PC-9 (cell line): ENCODE measurements around the gene AHCTF1. TPM values are rescaled to one million over a fixed set of nuclear protein-coding genes. Genes with fewer than 3 reads are reported as not detected.
"Not testable (repeated sequence)": the region's sequence is repeated elsewhere in the genome, so short reads cannot be mapped to it uniquely, and the experiment has no call there.

ENCODE experiments used
- BruUV-seq: library from RNA; stranded (reverse); fragments of 400-500 nt; replicated peaks from 2 replicates; lab custom pipeline; 2021; lab: Mats Ljungman, UMichigan
- CTCF ChIA-PET: fragments of 300-600 bp; sonication (Branson Sonifier 250); formaldehyde crosslinking; loops from one replicate; lab custom pipeline; 2022; ENCODE audit warnings: antibody characterized with exemption; lab: Charles Lee
- POLR2A ChIA-PET: fragments of 300-600 bp; sonication (Branson Sonifier 250); formaldehyde crosslinking; loops from one replicate; lab custom pipeline; 2022; ENCODE audit warnings: antibody characterized with exemption; ENCODE audit not compliant: unreplicated experiment; lab: Charles Lee
- DNase-seq, 2 experiments: peaks; one replicate each; pipeline versions ENCODE4 v3.0.0 to v3.0.0-alpha.2; 2015 to 2022; ENCODE audit warnings: mixed read lengths in 1 of 2
- H2AFZ ChIP-seq: fragments of 200-600 bp; sonication (generic); 2 replicates; pipeline ENCODE4 v1.8.1; 2017; ENCODE audit warnings: antibody characterized with exemption
- H3F3A ChIP-seq: fragments of 200-600 bp; sonication (generic); 2 replicates; pipeline ENCODE4 v1.8.1; 2017; ENCODE audit warnings: antibody characterized with exemption, mild to moderate bottlenecking, low read depth; ENCODE audit not compliant: insufficient read depth
- H3K27ac ChIP-seq: fragments of 200-600 bp; sonication (generic); 2 replicates; pipeline ENCODE4 v1.6.1; 2016; ENCODE audit warnings: mixed run types
- H3K27me3 ChIP-seq: fragments of 200-600 bp; sonication (generic); 2 replicates; pipeline ENCODE4 v1.6.1; 2016; ENCODE audit warnings: low read depth, mixed run types; ENCODE audit not compliant: insufficient read depth
- H3K36me3 ChIP-seq: fragments of 200-600 bp; sonication (generic); 2 replicates; pipeline ENCODE4 v1.6.1; 2016; ENCODE audit warnings: low read depth, mixed run types
- H3K4me1 ChIP-seq: fragments of 200-600 bp; sonication (generic); replicated peaks from 2 replicates; pipeline ENCODE4 v1.6.1; 2016; ENCODE audit warnings: mixed run types; ENCODE audit not compliant: insufficient read depth
- H3K4me2 ChIP-seq: fragments of 200-600 bp; sonication (generic); 2 replicates; pipeline ENCODE4 v1.6.1; 2017; ENCODE audit warnings: mixed run types
- H3K4me3 ChIP-seq: fragments of 200-600 bp; sonication (generic); 2 replicates; pipeline ENCODE4 v1.6.1; 2016; ENCODE audit warnings: mixed run types
- H3K79me2 ChIP-seq: fragments of 200-600 bp; sonication (generic); 2 replicates; pipeline ENCODE4 v1.6.1; 2017; ENCODE audit warnings: low read depth, mixed run types
- H3K9me2 ChIP-seq: fragments of 200-600 bp; sonication (generic); 2 replicates; pipeline ENCODE4 v1.8.1; 2017; ENCODE audit warnings: mild to moderate bottlenecking; ENCODE audit not compliant: insufficient read depth
- H3K9me3 ChIP-seq: fragments of 200-600 bp; sonication (generic); 2 replicates; pipeline ENCODE4 v1.8.1; 2016; ENCODE audit warnings: low read depth; ENCODE audit not compliant: insufficient read depth
- H4K20me1 ChIP-seq: fragments of 200-600 bp; sonication (generic); 2 replicates; pipeline ENCODE4 v1.8.1; 2017; ENCODE audit not compliant: insufficient read depth
- CTCF ChIP-seq: fragments of 200-600 bp; sonication (generic); conservative IDR thresholded peaks from 2 replicates; pipeline ENCODE4 v1.6.1; 2017; ENCODE audit warnings: mixed run types, antibody characterized with exemption, mild to moderate bottlenecking, moderate library complexity
- EZH2 ChIP-seq: fragments of 200-600 bp; sonication (generic); IDR thresholded peaks from 2 replicates; pipeline ENCODE4 v1.8.0; 2017; ENCODE audit warnings: antibody characterized with exemption, low read depth
- intact Hi-C: fragments of 100-400 bp; cut with micrococcal nuclease; formaldehyde crosslinking; loops from one replicate; pipeline ENCODE4 v1.10.0; 2022; ENCODE audit not compliant: unreplicated experiment
- total RNA-seq: library from RNA; stranded (reverse); gene quantifications from 2 replicates; pipeline ENCODE4 v1.2.3, GENCODE V29; 2021

Gene AHCTF1
- total RNA-seq, 1 experiment from 2014 or later, result 34.3 TPM

- Histone ChIP-seq H3K79me2 (no peaks in the 10 kb centered on the region), H3K4me3 (no peak overlapping the region), H3K9me2 (no peaks in the 10 kb centered on the region), H3K4me2 (no peak overlapping the region), H3K27me3 (no peaks in the 10 kb centered on the region), H4K20me1 (0 out of 2 replicates have a peak, but pooled peaks cover 3% of the 10 kb centered on the region), H2AFZ (no peak overlapping the region), H3K27ac (no peak overlapping the region), H3K36me3 (peaks cover 23% of the 10 kb centered on the region), H3K9me3 (no peaks in the 10 kb centered on the region), H3K4me1 (no peaks in the 10 kb centered on the region), H3F3A (no peaks in the 10 kb centered on the region)
- DNase-seq, result no peak
- BruUV-seq, result no TSS peak
- intact Hi-C loops, result loop anchor here (5.0 kb wide), 1 partner anchor 41 kb away; no protein-coding TSS in a partner anchor
- CTCF ChIA-PET, result no interaction called here
- POLR2A ChIA-PET, result no interaction called here
- TF ChIP-seq EZH2 (no peak), CTCF (no peak)
Observed at GRCh38 chr1:246888522-246888921, 43.2 kb downstream of the AHCTF1 start.

- POLR2A ChIA-PET, H3K4me1 ChIP-seq, H3K9me2 ChIP-seq, DNase-seq, H3F3A ChIP-seq, H3K9me3 ChIP-seq, H2AFZ ChIP-seq, H3K27ac ChIP-seq, BruUV-seq, H3K27me3 ChIP-seq, CTCF ChIA-PET, H3K4me2 ChIP-seq, H4K20me1 ChIP-seq, H3K79me2 ChIP-seq, H3K4me3 ChIP-seq: not testable (repeated sequence)
- H3K36me3 ChIP-seq, result peaks cover 23% of the 10 kb centered on the region
- intact Hi-C loops, result loop anchor here (5.0 kb wide), 1 partner anchor 38 kb away; no protein-coding TSS in a partner anchor
Observed at GRCh38 chr1:246885389-246885788, 46.4 kb downstream of the AHCTF1 start.

GRCh38 chr1:246878551-246878950 lies 53.2 kb downstream of the AHCTF1 start:
- intact Hi-C loops, result no loop called here
- Histone ChIP-seq H4K20me1 (peaks cover 9% of the 10 kb centered on the region), H3K9me3 (no peaks in the 10 kb centered on the region), H3K9me2 (no peaks in the 10 kb centered on the region), H3K4me2 (no peak overlapping the region), H3F3A (no peaks in the 10 kb centered on the region), H3K27me3 (no peaks in the 10 kb centered on the region), H3K4me1 (no peaks in the 10 kb centered on the region), H2AFZ (no peak overlapping the region), H3K36me3 (0 out of 2 replicates have a peak, but pooled peaks cover 11% of the 10 kb centered on the region), H3K27ac (no peak overlapping the region), H3K79me2 (no peaks in the 10 kb centered on the region), H3K4me3 (no peak overlapping the region)
- DNase-seq, result no peak
- TF ChIP-seq CTCF (no peak), EZH2 (no peak)
- ChIA-PET CTCF (no interaction called here), POLR2A (no interaction called here)
- BruUV-seq, result no TSS peak

- H3K79me2 ChIP-seq, result no peaks in the 10 kb centered on the region
- no peak overlapping the region for H3K4me2 ChIP-seq
- ChIA-PET CTCF (no interaction called here), POLR2A (no interaction called here)
- H3K9me3 ChIP-seq, result no peaks in the 10 kb centered on the region
- H3K4me3 ChIP-seq, result no peak overlapping the region
- no peaks in the 10 kb centered on the region for H3K4me1 ChIP-seq
- intact Hi-C loops, result no loop called here
- peaks cover 11% of the 10 kb centered on the region; the same call in 1 of the 2 replicates for H3K36me3 ChIP-seq
- no peak overlapping the region for H2AFZ ChIP-seq
- H3K9me2 ChIP-seq, result no peaks in the 10 kb centered on the region
- H4K20me1 ChIP-seq, result peaks cover 6% of the 10 kb centered on the region
- TF ChIP-seq EZH2, result no peak
- H3K27me3 ChIP-seq, result no peaks in the 10 kb centered on the region
- no peaks in the 10 kb centered on the region for H3F3A ChIP-seq
- BruUV-seq, result no TSS peak
- DNase-seq, result no peak
- H3K27ac ChIP-seq, result no peak overlapping the region
Observed at GRCh38 chr1:246876431-246876830, 55.3 kb downstream of the AHCTF1 start.
